Measurements from ENCODE around the gene ABCF3. TPM values are rescaled to one million over a fixed set of nuclear protein-coding genes. Genes with fewer than 3 reads are reported as not detected.
"Not testable (repeated sequence)": the region's sequence is repeated elsewhere in the genome, so short reads cannot be mapped to it uniquely, and the experiment has no call there.

The ABCF3 gene
- total RNA-seq, 3 donors from 2014 or later: 60.7 to 79.7 (median 72.3) TPM

GRCh38 chr3:184145111-184145524, 40.9 kb upstream of the ABCF3 start:
- H3K4me1 ChIP-seq (ENCODE audit: low read depth): no peaks in the 10 kb centered on the region
- no peaks in the 10 kb centered on the region for H3K9me3 ChIP-seq
- intact Hi-C loops (cut with DNase I, micrococcal nuclease): no loop called here
- no peak overlapping the region for H3K4me3 ChIP-seq
- H3K36me3 ChIP-seq (ENCODE audit: low read depth): peaks cover 6% of the 10 kb centered on the region
- ATAC-seq: peak; percentile 89
- TF ChIP-seq, protein P1, sequence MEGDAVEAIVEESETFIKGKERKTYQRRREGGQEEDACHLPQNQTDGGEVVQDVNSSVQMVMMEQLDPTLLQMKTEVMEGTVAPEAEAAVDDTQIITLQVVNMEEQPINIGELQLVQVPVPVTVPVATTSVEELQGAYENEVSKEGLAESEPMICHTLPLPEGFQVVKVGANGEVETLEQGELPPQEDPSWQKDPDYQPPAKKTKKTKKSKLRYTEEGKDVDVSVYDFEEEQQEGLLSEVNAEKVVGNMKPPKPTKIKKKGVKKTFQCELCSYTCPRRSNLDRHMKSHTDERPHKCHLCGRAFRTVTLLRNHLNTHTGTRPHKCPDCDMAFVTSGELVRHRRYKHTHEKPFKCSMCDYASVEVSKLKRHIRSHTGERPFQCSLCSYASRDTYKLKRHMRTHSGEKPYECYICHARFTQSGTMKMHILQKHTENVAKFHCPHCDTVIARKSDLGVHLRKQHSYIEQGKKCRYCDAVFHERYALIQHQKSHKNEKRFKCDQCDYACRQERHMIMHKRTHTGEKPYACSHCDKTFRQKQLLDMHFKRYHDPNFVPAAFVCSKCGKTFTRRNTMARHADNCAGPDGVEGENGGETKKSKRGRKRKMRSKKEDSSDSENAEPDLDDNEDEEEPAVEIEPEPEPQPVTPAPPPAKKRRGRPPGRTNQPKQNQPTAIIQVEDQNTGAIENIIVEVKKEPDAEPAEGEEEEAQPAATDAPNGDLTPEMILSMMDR (IDR thresholded peaks at IDR 0.05): no peak
- peak in 2 of 3 donors; percentile 56 to 73 for DNase-seq

- Histone ChIP-seq H3K4me1 (ENCODE audit: low read depth) (no peaks in the 10 kb centered on the region), H3K4me3 (no peak overlapping the region), H3K36me3 (ENCODE audit: low read depth) (peaks cover 6% of the 10 kb centered on the region), H3K9me3 (no peaks in the 10 kb centered on the region)
- intact Hi-C loops (cut with DNase I, micrococcal nuclease): no loop called here
- peak; percentile 65 for ATAC-seq
- TF ChIP-seq, protein P1 (IDR thresholded peaks at IDR 0.05): no peak
- no peak for DNase-seq
Measured at GRCh38 chr3:184145751-184146270, 40.2 kb upstream of the ABCF3 start.

GRCh38 chr3:184148076-184148475, 37.9 kb upstream of the ABCF3 start:
- no peaks in the 10 kb centered on the region for H3K4me1 ChIP-seq (ENCODE audit: low read depth)
- no peaks in the 10 kb centered on the region for H3K36me3 ChIP-seq (ENCODE audit: low read depth)
- TF ChIP-seq, protein P1 (IDR thresholded peaks at IDR 0.05): no peak
- DNase-seq: no peak
- no peak overlapping the region for H3K4me3 ChIP-seq
- ATAC-seq: peak; percentile 57
- no peaks in the 10 kb centered on the region for H3K9me3 ChIP-seq
- intact Hi-C loops (cut with DNase I, micrococcal nuclease): no loop called here

- H3K4me3 ChIP-seq: no peak overlapping the region
- intact Hi-C loops (cut with DNase I, micrococcal nuclease): no loop called here
- H3K9me3 ChIP-seq: no peaks in the 10 kb centered on the region
- DNase-seq (no peak), ATAC-seq (no peak)
- H3K36me3 ChIP-seq (ENCODE audit: low read depth): no peaks in the 10 kb centered on the region
- H3K4me1 ChIP-seq (ENCODE audit: low read depth): no peaks in the 10 kb centered on the region
- TF ChIP-seq, protein P1 (IDR thresholded peaks at IDR 0.05): no peak
Measured at GRCh38 chr3:184149123-184149522, 36.9 kb upstream of the ABCF3 start.

- DNase-seq; intact Hi-C loops (cut with DNase I, micrococcal nuclease); H3K9me3 ChIP-seq; ATAC-seq; H3K4me3 ChIP-seq; H3K4me1 ChIP-seq (ENCODE audit: low read depth); H3K36me3 ChIP-seq (ENCODE audit: low read depth): not testable (repeated sequence)
Measured at GRCh38 chr3:184149770-184150169, 36.2 kb upstream of the ABCF3 start.

- peaks cover 17% of the 10 kb centered on the region for H3K4me1 ChIP-seq (ENCODE audit: low read depth)
- intact Hi-C loops (cut with DNase I, micrococcal nuclease): no loop called here
- peak; percentile 72 to 84 (median 83) for DNase-seq
Measured at GRCh38 chr3:184154885-184155643, 30.9 kb upstream of the ABCF3 start, which contains the start of gene DVL3. TSS of gene DVL3 (plus strand) at chr3:184155377. CDS start at chr3:184155636, 259 bp downstream.

More at GRCh38 chr3:184154885-184155643, 30.9 kb upstream of the ABCF3 start, which contains the start of gene DVL3:
- TF ChIP-seq, protein P1 (IDR thresholded peaks at IDR 0.05): no peak
- no peaks in the 10 kb centered on the region for H3K9me3 ChIP-seq
- peak within 1 kb of the TSS; percentile 63 for H3K4me3 ChIP-seq
- ATAC-seq: peak; percentile 90
- H3K36me3 ChIP-seq (ENCODE audit: low read depth): no peaks in the 10 kb centered on the region

Data from mucosa of descending colon (tissue), 3 donors.